Measurements from ENCODE around the gene NUP205.

GRCh38 chr7:135653340-135654080 is 95.8 kb downstream of the NUP205 start:
- no peak for TF ChIP-seq POLR2A (IDR thresholded peaks at IDR 0.05; ENCODE audit: low read length)
- TF ChIP-seq GATA1 (IDR thresholded peaks at IDR 0.05; ENCODE audit: low read depth, low read length), result no peak

All from erythroblast (primary cell).